ENCODE results near the gene ING4. TPM values are rescaled to one million over a fixed set of nuclear protein-coding genes. Genes with fewer than 3 reads are reported as not detected.
A peak's percentile ranks its signal among the peaks of the same experiment; 100 is the strongest.

Gene ING4
- total RNA-seq, 1 donor from 2014 or later = 64.2 TPM

- H3K27ac Mint-ChIP-seq = peak overlapping the region; percentile 81
- H3K9me3 Mint-ChIP-seq = no peaks in the 10 kb centered on the region
- DNase-seq (ENCODE audit: low spot score in 2 of 2, unreplicated experiment in 2 of 2) = no peak
- no peak for TF ChIP-seq CTCF (IDR thresholded peaks at IDR 0.05; ENCODE audit: unreplicated experiment)
- no peaks in the 10 kb centered on the region for H3K27me3 Mint-ChIP-seq (ENCODE audit: low read depth)
- no peak overlapping the region for H3K4me3 Mint-ChIP-seq
- peaks cover 33% of the 10 kb centered on the region for H3K36me3 Mint-ChIP-seq
- H3K4me1 Mint-ChIP-seq = peaks cover 32% of the 10 kb centered on the region
These were observed 59.8 kb downstream of the ING4 start for GRCh38 chr12:6603095-6603567.

GRCh38 chr12:6602526-6602925, 60.4 kb downstream of the ING4 start:
- DNase-seq (ENCODE audit: low spot score in 2 of 2, unreplicated experiment in 2 of 2) = no peak
- Mint-ChIP-seq H3K36me3 (peaks cover 38% of the 10 kb centered on the region), H3K4me3 (no peak overlapping the region), H3K4me1 (peaks cover 32% of the 10 kb centered on the region), H3K27ac (no peak overlapping the region), H3K9me3 (no peaks in the 10 kb centered on the region), H3K27me3 (ENCODE audit: low read depth) (no peaks in the 10 kb centered on the region)
- no peak for TF ChIP-seq CTCF (IDR thresholded peaks at IDR 0.05; ENCODE audit: unreplicated experiment)

Other genes with a start within 250 kb of the ING4 start
- gene CD27, start 218.2 kb downstream of the ING4 start, total RNA-seq = not detected in 3 replicates
- gene TAPBPL, start 211.1 kb downstream of the ING4 start, total RNA-seq = 2.2 to 2.6 TPM (median 2.5 TPM) in 3 replicates
- 5.2 to 6.9 TPM (median 6.4 TPM) in 3 replicates for gene VAMP1, start 192.4 kb downstream of the ING4 start, total RNA-seq
- 137 to 148 TPM (median 145 TPM) in 3 replicates for gene MRPL51, start 169.9 kb downstream of the ING4 start, total RNA-seq
- gene NCAPD2, start 169.0 kb downstream of the ING4 start, total RNA-seq = 56.3 to 62.6 TPM (median 57.1 TPM) in 3 replicates
- gene GAPDH, start 128.6 kb downstream of the ING4 start, total RNA-seq = 2,078 to 2,104 TPM (median 2,089 TPM) in 3 replicates
- 14.8 to 16.1 TPM (median 14.8 TPM) in 3 replicates for gene IFFO1, start 107.1 kb downstream of the ING4 start, total RNA-seq
- 51.8 to 58.6 TPM (median 56.6 TPM) in 3 replicates for gene NOP2, start 94.8 kb downstream of the ING4 start, total RNA-seq
- gene CHD4, start 55.7 kb downstream of the ING4 start, total RNA-seq = 332 to 358 TPM (median 332 TPM) in 3 replicates
- gene LPAR5, start 27.2 kb downstream of the ING4 start, total RNA-seq = 1.3 to 1.7 TPM (median 1.3 TPM) in 3 replicates
- gene ACRBP, start 15.7 kb downstream of the ING4 start, total RNA-seq = 2.7 to 3.7 TPM (median 3.5 TPM) in 3 replicates
- 94.9 to 101 TPM (median 96.3 TPM) in 3 replicates for gene ZNF384, start 26.3 kb upstream of the ING4 start, total RNA-seq
- gene PIANP, start 37.7 kb upstream of the ING4 start, total RNA-seq = 3.7 to 6.0 TPM (median 3.9 TPM) in 3 replicates
- 34.1 to 37.6 TPM (median 34.8 TPM) in 3 replicates for gene COPS7A, start 60.9 kb upstream of the ING4 start, total RNA-seq
- gene MLF2, start 90.0 kb upstream of the ING4 start, total RNA-seq = 195 to 203 TPM (median 202 TPM) in 3 replicates
- 320 to 338 TPM (median 323 TPM) in 3 replicates for gene PTMS, start 103.2 kb upstream of the ING4 start, total RNA-seq
- gene LAG3, start 109.4 kb upstream of the ING4 start, total RNA-seq = 2.7 to 3.8 TPM (median 3.5 TPM) in 3 replicates
- 2.9 to 3.9 TPM (median 3.8 TPM) in 3 replicates for gene CD4, start 126.4 kb upstream of the ING4 start, total RNA-seq
- gene GPR162, start 158.7 kb upstream of the ING4 start, total RNA-seq = 10.8 to 11.5 TPM (median 11.0 TPM) in 3 replicates
- 80.7 to 86.2 TPM (median 83.8 TPM) in 3 replicates for gene P3H3, start 165.3 kb upstream of the ING4 start, total RNA-seq
- 22.9 to 24.3 TPM (median 23.0 TPM) in 3 replicates for gene GNB3, start 177.8 kb upstream of the ING4 start, total RNA-seq
- gene CDCA3, start 188.2 kb upstream of the ING4 start, total RNA-seq = 11.9 to 18.6 TPM (median 14.3 TPM) in 3 replicates
- gene USP5, start 189.0 kb upstream of the ING4 start, total RNA-seq = 119 to 126 TPM (median 122 TPM) in 3 replicates
- gene TPI1, start 204.4 kb upstream of the ING4 start, total RNA-seq = 473 to 488 TPM (median 484 TPM) in 3 replicates
- gene SPSB2, start 210.2 kb upstream of the ING4 start, total RNA-seq = 2.4 to 4.1 TPM (median 2.9 TPM) in 3 replicates
- 11.6 to 14.4 TPM (median 13.4 TPM) in 3 replicates for gene LRRC23, start 241.7 kb upstream of the ING4 start, total RNA-seq

Measured in mesothelial cell of epicardium (in vitro differentiated cells).